ENCODE results near the gene ZNF444. TPM values are rescaled to one million over a fixed set of nuclear protein-coding genes. Genes with fewer than 3 reads are reported as not detected.

Gene ZNF444
- total RNA-seq, 1 experiment from 2014 or later = 92.2 TPM

DNA sequence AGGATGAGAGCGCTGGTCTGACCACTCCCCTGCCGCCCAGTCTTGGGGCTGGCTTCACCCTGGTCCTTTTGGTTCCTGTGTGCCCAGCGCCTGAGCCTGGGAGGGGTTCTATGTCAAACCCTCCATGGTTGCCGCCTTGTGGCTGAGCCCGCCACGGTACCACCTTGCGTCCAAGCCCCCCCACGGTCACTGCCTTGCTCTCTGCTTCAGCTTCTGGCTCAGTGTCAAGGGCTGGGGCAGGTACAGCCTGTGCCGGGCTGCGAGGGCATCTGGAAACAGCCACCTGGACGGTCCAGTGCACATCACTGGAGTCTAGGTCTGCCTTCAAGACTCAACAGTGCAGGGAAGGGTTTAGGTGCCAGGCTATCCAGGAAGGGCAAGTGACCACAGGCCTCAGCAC, 20.4 kb downstream of the ZNF444 start:
- no TSS peak for BruUV-seq (replicated peaks)

DNA sequence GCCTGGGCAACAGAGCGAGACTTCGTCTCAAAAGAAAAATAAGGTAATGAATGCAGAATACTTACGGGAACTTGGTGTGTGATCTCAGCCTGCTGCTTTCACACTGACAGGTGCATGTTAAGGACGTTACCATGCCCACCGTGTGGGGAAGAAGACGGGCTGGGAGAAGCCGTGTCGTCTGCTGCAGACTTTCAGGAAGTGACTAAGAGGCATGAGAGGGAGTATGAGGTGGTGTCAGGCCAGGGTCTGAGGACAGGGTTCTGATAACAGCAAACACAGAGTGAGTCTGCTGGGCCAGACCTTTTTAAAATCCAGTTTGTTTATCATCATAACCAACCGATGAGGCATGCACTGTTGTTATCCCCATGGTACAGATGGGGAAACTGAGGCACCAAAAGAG, 21.2 kb downstream of the ZNF444 start:
- no peaks in the 10 kb centered on the region; the same call in 1 of the 2 replicates for H3K36me3 ChIP-seq (ENCODE audit: control insufficient read depth, insufficient read depth, low read length)
- DNase-seq = no peak
- H3K27me3 ChIP-seq (replicated peaks; ENCODE audit: control insufficient read depth, insufficient read depth, low read length) = no peaks in the 10 kb centered on the region
- no peak overlapping the region for H3K4me3 ChIP-seq (ENCODE audit: low read depth, low read length)
- no peaks in the 10 kb centered on the region for H3K4me1 ChIP-seq
- BruUV-seq (replicated peaks) = no TSS peak
- no peak overlapping the region for H3K27ac Mint-ChIP-seq (ENCODE audit: unreplicated experiment)
- no peaks in the 10 kb centered on the region for H3K9me3 ChIP-seq
- H3K4me3 Mint-ChIP-seq (ENCODE audit: unreplicated experiment) = no peak overlapping the region
- TF ChIP-seq, protein P1, sequence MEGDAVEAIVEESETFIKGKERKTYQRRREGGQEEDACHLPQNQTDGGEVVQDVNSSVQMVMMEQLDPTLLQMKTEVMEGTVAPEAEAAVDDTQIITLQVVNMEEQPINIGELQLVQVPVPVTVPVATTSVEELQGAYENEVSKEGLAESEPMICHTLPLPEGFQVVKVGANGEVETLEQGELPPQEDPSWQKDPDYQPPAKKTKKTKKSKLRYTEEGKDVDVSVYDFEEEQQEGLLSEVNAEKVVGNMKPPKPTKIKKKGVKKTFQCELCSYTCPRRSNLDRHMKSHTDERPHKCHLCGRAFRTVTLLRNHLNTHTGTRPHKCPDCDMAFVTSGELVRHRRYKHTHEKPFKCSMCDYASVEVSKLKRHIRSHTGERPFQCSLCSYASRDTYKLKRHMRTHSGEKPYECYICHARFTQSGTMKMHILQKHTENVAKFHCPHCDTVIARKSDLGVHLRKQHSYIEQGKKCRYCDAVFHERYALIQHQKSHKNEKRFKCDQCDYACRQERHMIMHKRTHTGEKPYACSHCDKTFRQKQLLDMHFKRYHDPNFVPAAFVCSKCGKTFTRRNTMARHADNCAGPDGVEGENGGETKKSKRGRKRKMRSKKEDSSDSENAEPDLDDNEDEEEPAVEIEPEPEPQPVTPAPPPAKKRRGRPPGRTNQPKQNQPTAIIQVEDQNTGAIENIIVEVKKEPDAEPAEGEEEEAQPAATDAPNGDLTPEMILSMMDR (IDR thresholded peaks at IDR 0.05; ENCODE audit: insufficient read depth in 1 of 2, low read depth in 1 of 2, low read length in 1 of 2, severe bottlenecking in 1 of 2, unreplicated experiment in 1 of 2) = no peak
- POLR2A ChIA-PET = no interaction called here
- peaks cover 27% of the 10 kb centered on the region for H3K36me3 Mint-ChIP-seq (ENCODE audit: insufficient read depth, unreplicated experiment)
- H3K27me3 Mint-ChIP-seq (ENCODE audit: insufficient read depth, unreplicated experiment) = no peaks in the 10 kb centered on the region
- CTCF ChIA-PET = no interaction called here
- H3K4me1 Mint-ChIP-seq (ENCODE audit: low read depth, unreplicated experiment) = no peaks in the 10 kb centered on the region
- H3K9me3 Mint-ChIP-seq (ENCODE audit: unreplicated experiment) = no peaks in the 10 kb centered on the region
- intact Hi-C loops (cut with micrococcal nuclease; ENCODE audit: unreplicated experiment) = no loop called here

More for the DNA sequence above, 20.4 kb downstream of the ZNF444 start:
- no peak for DNase-seq
- H3K36me3 ChIP-seq (ENCODE audit: control insufficient read depth, insufficient read depth, low read length) = no peaks in the 10 kb centered on the region; the same call in 1 of the 2 replicates
- Mint-ChIP-seq H3K36me3 (ENCODE audit: insufficient read depth, unreplicated experiment) (peaks cover 27% of the 10 kb centered on the region), H3K4me1 (ENCODE audit: low read depth, unreplicated experiment) (no peaks in the 10 kb centered on the region), H3K9me3 (ENCODE audit: unreplicated experiment) (no peaks in the 10 kb centered on the region), H3K27me3 (ENCODE audit: insufficient read depth, unreplicated experiment) (no peaks in the 10 kb centered on the region), H3K4me3 (ENCODE audit: unreplicated experiment) (no peak overlapping the region), H3K27ac (ENCODE audit: unreplicated experiment) (no peak overlapping the region)
- H3K4me3 ChIP-seq (ENCODE audit: low read depth, low read length) = no peak overlapping the region
- TF ChIP-seq, protein P1 (IDR thresholded peaks at IDR 0.05; ENCODE audit: insufficient read depth in 1 of 2, low read depth in 1 of 2, low read length in 1 of 2, severe bottlenecking in 1 of 2, unreplicated experiment in 1 of 2) = no peak
- CTCF ChIA-PET = no interaction called here
- H3K9me3 ChIP-seq = no peaks in the 10 kb centered on the region
- POLR2A ChIA-PET = no interaction called here
- intact Hi-C loops (cut with micrococcal nuclease; ENCODE audit: unreplicated experiment) = no loop called here
- H3K4me1 ChIP-seq = no peaks in the 10 kb centered on the region
- H3K27me3 ChIP-seq (replicated peaks; ENCODE audit: control insufficient read depth, insufficient read depth, low read length) = no peaks in the 10 kb centered on the region

DNA sequence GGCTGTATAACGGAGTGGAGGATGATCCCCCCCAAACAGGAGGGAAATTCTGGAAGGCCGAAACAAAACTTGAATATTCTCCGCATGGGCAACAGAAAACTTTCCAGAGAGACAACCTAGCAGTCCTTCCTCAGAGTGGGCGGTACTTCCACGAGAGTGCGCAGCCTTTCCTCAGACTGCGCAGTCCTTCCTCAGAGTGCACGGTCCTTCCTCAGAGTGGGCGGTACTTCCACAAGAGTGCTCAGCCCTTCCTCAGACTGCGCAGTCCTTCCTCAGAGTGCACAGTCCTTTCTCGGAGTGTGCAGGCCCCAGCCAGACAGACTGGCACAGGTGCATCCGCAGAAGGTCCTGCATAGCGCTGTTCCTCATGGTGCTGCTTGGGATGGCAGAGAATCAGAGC, 22.0 kb downstream of the ZNF444 start:
- Histone ChIP-seq H3K9me3 (no peaks in the 10 kb centered on the region), H3K27me3 (replicated peaks; ENCODE audit: control insufficient read depth, insufficient read depth, low read length) (no peaks in the 10 kb centered on the region), H3K4me1 (no peaks in the 10 kb centered on the region), H3K4me3 (ENCODE audit: low read depth, low read length) (no peak overlapping the region), H3K36me3 (ENCODE audit: control insufficient read depth, insufficient read depth, low read length) (no peaks in the 10 kb centered on the region; the same call in 1 of the 2 replicates)
- Mint-ChIP-seq H3K27me3 (ENCODE audit: insufficient read depth, unreplicated experiment) (peaks cover under 1% of the 10 kb centered on the region), H3K4me1 (ENCODE audit: low read depth, unreplicated experiment) (no peaks in the 10 kb centered on the region), H3K9me3 (ENCODE audit: unreplicated experiment) (no peaks in the 10 kb centered on the region), H3K36me3 (ENCODE audit: insufficient read depth, unreplicated experiment) (peaks cover 27% of the 10 kb centered on the region), H3K4me3 (ENCODE audit: unreplicated experiment) (no peak overlapping the region), H3K27ac (ENCODE audit: unreplicated experiment) (no peak overlapping the region)
- intact Hi-C loops (cut with micrococcal nuclease; ENCODE audit: unreplicated experiment) = no loop called here
- no TSS peak for BruUV-seq (replicated peaks)
- TF ChIP-seq, protein P1 (IDR thresholded peaks at IDR 0.05; ENCODE audit: insufficient read depth in 1 of 2, low read depth in 1 of 2, low read length in 1 of 2, severe bottlenecking in 1 of 2, unreplicated experiment in 1 of 2) = no peak
- POLR2A ChIA-PET = no interaction called here
- CTCF ChIA-PET = no interaction called here
- DNase-seq = no peak

Data from Caco-2 (cell line).